ENCODE measurements around the gene CAMK2B. TPM values are rescaled to one million over a fixed set of nuclear protein-coding genes. Genes with fewer than 3 reads are reported as not detected.

CAMK2B gene
- total RNA-seq, 1 experiment from 2014 or later, result 0.31 TPM

DNA sequence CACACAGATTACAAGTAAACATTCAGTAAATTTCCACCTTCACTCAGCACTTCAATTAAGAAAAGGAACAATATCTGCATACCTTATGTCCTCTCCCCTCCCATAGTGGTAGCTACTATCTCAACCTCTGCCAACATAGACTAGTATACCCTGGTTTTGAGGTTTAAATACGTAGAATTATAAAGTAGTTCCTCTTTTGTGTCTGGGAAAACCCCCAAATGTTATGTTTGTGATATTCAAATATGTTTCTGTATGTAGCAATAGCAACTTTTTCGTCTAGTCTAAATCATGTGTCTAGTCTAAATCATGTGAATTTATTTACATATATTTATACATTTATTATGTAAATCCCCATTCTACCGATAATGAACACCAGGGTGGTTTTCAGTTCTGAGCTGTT, 13.2 kb upstream of the CAMK2B start:
- Histone ChIP-seq H3K36me3 (replicated peaks; ENCODE audit: control insufficient read depth, insufficient read depth, low read length) (no peaks in the 10 kb centered on the region), H3K27me3 (ENCODE audit: control insufficient read depth, insufficient read depth, low read length) (no peaks in the 10 kb centered on the region), H3K4me3 (ENCODE audit: insufficient read depth, low read depth, low read length) (no peak overlapping the region)
- no peak for DNase-seq

DNA sequence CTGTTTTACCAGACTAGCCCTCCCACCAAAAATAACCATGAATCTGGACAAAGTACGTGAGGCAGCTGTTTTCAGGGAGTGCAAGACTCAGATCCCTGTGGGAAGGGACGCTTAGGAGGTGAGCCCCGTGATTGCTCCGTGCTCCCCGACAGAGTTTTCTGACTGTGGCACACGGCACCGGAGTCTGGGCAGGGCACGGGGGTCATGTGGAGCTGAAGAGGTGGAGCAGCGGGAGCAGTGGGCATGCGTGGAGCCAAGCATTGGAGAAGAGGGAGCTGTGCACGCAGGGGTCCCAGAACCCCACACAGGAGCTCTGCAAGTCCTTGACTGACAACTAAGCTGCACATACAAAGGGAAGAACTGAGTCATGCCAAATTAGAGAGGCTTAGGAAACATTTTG, 11.1 kb upstream of the CAMK2B start:
- no peak for DNase-seq
- no peaks in the 10 kb centered on the region for H3K36me3 ChIP-seq (replicated peaks; ENCODE audit: control insufficient read depth, insufficient read depth, low read length)
- H3K27me3 ChIP-seq (ENCODE audit: control insufficient read depth, insufficient read depth, low read length), result no peaks in the 10 kb centered on the region
- H3K4me3 ChIP-seq (ENCODE audit: insufficient read depth, low read depth, low read length), result no peak overlapping the region

DNA sequence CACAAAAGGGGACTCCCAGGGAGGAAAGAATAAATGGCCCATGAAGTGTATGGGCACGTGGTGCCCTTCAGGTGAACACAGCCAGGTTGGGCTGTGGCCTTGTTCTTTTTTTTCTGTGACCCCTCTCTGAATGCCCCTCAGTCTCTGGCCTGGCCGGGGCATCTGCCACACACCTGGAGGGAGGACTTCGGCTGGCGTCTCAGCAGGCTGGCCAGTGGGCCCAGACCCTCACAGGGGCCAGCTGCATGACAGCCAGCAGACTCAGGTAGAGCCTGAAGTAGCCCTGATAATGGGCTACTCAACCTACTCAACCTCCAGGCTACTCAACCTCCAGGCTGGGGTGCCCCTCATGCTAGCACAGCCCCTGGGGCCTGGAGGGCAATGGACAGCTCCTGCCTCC, 9.8 kb upstream of the CAMK2B start:
- no peak for DNase-seq
- H3K36me3 ChIP-seq (replicated peaks; ENCODE audit: control insufficient read depth, insufficient read depth, low read length), result no peaks in the 10 kb centered on the region
- H3K27me3 ChIP-seq (ENCODE audit: control insufficient read depth, insufficient read depth, low read length), result no peaks in the 10 kb centered on the region
- H3K4me3 ChIP-seq (ENCODE audit: insufficient read depth, low read depth, low read length), result no peak overlapping the region

DNA sequence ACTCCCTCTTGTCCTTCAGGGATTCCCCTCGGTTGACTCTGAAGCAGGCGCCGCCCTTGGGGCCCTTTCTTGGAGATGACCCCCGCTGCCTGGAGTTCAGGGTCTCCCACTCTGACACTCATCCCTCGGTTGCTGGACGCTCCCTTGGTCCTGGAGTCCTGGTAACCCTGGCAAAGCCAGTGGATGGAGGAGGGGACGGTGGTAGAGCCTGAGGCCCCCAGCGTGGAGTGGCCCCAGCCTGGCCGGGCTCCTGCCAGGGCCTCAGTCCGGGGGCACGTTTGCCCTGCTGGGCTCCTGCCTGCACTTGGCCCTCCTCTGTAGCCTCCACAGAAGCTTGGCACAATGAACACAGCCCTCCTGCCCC, 9.3 kb upstream of the CAMK2B start:
- H3K36me3 ChIP-seq (replicated peaks; ENCODE audit: control insufficient read depth, insufficient read depth, low read length), result no peaks in the 10 kb centered on the region
- DNase-seq, result no peak
- H3K27me3 ChIP-seq (ENCODE audit: control insufficient read depth, insufficient read depth, low read length), result no peaks in the 10 kb centered on the region
- no peak overlapping the region for H3K4me3 ChIP-seq (ENCODE audit: insufficient read depth, low read depth, low read length)

DNA sequence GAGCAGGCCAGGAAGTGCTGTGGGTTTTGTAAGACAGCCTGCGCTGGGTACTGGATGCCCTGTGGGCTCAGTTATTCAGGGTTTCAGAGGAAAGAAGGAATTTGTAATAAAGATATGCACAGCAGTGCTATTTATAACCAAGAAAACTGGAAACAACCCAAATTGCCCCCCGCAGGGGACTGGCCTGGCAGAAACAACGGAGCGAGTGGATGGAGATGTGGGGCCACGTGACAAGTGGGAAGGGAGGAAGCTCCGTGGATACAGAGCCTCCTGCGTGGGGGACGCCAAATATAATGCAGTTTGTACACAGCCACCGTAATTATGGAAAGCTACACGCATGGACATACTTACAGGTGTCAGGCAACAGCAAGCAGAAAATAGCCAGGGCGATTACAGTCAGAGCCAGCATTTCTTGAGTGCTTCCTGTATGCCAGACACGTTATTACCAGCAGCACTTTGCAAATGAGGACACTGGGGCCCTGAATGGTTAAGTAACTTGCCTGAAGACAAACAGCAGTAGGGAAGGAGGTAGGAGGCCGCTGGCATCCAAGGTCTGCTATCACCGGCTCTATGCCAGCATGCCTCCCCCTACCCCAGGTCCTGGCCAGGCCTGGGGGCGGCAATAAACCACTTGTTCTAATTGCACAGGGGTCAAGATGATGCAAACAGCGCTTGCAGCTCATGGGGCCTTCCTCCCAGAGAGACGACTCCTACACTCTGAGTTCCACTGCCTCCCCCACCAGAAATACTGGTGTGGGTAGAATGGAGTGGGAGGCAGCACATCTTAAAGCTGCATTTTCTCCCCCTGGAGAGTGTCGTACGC, 8.7 kb upstream of the CAMK2B start:
- no peaks in the 10 kb centered on the region for H3K27me3 ChIP-seq (ENCODE audit: control insufficient read depth, insufficient read depth, low read length)
- H3K4me3 ChIP-seq (ENCODE audit: insufficient read depth, low read depth, low read length), result no peak overlapping the region
- DNase-seq, result no peak
- H3K36me3 ChIP-seq (replicated peaks; ENCODE audit: control insufficient read depth, insufficient read depth, low read length), result no peaks in the 10 kb centered on the region

DNA sequence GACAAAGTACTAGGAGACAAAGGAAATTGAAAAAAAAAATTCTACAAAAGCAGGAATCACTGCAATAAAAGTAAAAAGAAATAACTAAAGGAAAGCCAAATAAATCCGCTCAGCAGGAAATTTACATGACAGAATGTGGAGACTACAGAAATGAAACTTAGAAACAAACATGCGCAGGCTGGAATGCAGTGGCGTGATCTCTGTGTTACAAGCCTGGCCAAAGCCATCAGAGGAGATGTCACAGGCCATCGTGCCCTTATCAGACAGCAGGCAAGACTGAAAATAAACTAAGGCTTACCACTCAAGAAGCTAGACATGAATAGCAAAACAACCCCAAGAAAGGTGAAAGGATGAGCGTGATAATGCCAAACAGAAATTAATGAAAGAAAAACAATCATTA, 6.3 kb upstream of the CAMK2B start:
- no peak for DNase-seq
- Histone ChIP-seq H3K36me3 (replicated peaks; ENCODE audit: control insufficient read depth, insufficient read depth, low read length) (no peaks in the 10 kb centered on the region), H3K4me3 (ENCODE audit: insufficient read depth, low read depth, low read length) (no peak overlapping the region), H3K27me3 (ENCODE audit: control insufficient read depth, insufficient read depth, low read length) (peaks cover 8% of the 10 kb centered on the region)

DNA sequence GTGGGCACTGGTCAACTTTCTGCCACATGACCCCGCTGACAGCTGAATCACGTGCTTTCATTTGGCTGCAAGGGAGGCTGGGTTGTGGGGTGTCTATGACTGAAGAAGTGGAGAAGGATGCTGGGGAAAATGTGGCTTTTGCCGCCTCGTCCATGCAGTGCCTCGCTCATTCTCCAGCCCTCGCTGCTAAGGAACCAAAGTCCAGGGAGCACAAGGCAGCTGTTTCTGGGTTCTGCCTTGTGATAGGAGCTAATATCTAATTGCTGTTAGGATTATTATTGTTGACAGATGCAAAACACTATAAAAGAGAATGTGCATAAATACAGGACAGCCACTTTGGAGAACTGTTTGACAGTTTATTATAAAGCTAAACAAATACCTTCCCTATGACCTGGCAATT, 4.9 kb upstream of the CAMK2B start:
- Histone ChIP-seq H3K36me3 (replicated peaks; ENCODE audit: control insufficient read depth, insufficient read depth, low read length) (no peaks in the 10 kb centered on the region), H3K27me3 (ENCODE audit: control insufficient read depth, insufficient read depth, low read length) (peaks cover 21% of the 10 kb centered on the region), H3K4me3 (ENCODE audit: insufficient read depth, low read depth, low read length) (no peak overlapping the region)
- DNase-seq, result no peak

DNA sequence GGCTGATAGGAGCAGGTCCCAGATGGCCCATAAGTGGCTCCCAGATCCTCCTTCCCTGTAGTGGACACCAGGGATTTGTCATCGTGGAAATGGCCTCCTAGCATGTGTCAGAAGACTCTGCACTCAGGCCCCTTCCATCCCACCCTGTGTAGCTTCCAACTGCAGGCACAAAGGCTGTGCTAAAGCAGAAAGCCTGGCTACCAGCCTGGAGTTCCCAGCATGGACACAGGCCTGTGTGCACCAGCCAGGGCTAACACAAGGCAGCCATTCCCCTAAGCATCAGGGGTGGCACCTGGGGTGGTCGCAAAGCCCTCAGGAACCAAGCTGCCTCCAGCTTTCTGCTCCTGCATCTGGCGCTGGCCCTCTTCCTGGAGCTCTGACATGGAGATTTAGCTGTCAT, 4.5 kb upstream of the CAMK2B start:
- H3K27me3 ChIP-seq (ENCODE audit: control insufficient read depth, insufficient read depth, low read length), result peaks cover 24% of the 10 kb centered on the region
- DNase-seq, result no peak
- no peaks in the 10 kb centered on the region for H3K36me3 ChIP-seq (replicated peaks; ENCODE audit: control insufficient read depth, insufficient read depth, low read length)
- H3K4me3 ChIP-seq (ENCODE audit: insufficient read depth, low read depth, low read length), result no peak overlapping the region

DNA sequence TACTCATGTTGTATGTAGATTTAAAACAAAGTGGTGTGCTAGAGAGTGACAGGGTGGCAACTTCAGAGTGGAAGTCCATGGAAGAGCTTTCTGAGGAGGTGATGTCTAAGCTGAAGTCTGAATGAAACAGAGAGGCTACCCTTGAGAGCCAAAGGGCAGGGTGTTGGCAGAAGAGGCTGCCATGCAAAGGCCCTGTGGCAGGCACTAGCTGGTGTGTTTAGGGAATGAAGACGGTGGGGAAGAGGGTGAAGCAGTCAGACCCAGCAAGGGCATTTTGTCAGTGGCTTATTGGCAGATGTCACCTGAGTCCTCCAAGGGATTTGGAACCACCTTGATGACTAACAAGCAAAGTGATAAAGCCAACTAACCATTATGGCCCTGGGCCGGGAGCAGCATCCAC, 3.7 kb upstream of the CAMK2B start:
- H3K36me3 ChIP-seq (replicated peaks; ENCODE audit: control insufficient read depth, insufficient read depth, low read length), result no peaks in the 10 kb centered on the region
- peaks cover 32% of the 10 kb centered on the region for H3K27me3 ChIP-seq (ENCODE audit: control insufficient read depth, insufficient read depth, low read length)
- DNase-seq, result no peak
- H3K4me3 ChIP-seq (ENCODE audit: insufficient read depth, low read depth, low read length), result no peak overlapping the region

DNA sequence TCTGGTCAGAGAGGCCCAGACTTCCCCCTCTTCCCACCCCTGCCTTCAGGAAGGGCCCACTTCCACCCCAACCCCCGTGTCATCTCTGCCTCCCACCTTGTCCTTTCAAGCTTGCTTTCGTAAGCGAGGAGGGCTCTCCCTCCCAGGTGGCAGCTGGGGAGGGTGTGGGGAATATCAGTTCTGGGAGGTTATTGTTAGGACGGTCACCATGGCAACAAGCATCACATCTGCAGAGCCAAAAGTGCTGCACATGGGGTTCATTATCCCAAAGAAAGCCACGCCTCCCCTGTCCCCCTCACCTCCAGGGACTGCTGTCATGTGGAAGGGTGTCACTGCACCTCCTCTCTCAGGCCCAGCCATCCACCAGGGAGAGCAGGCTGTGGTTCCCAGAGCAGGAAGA, 2.6 kb upstream of the CAMK2B start:
- Histone ChIP-seq H3K4me3 (ENCODE audit: insufficient read depth, low read depth, low read length) (no peak overlapping the region), H3K27me3 (ENCODE audit: control insufficient read depth, insufficient read depth, low read length) (peaks cover 43% of the 10 kb centered on the region), H3K36me3 (replicated peaks; ENCODE audit: control insufficient read depth, insufficient read depth, low read length) (no peaks in the 10 kb centered on the region)
- DNase-seq, result no peak

DNA sequence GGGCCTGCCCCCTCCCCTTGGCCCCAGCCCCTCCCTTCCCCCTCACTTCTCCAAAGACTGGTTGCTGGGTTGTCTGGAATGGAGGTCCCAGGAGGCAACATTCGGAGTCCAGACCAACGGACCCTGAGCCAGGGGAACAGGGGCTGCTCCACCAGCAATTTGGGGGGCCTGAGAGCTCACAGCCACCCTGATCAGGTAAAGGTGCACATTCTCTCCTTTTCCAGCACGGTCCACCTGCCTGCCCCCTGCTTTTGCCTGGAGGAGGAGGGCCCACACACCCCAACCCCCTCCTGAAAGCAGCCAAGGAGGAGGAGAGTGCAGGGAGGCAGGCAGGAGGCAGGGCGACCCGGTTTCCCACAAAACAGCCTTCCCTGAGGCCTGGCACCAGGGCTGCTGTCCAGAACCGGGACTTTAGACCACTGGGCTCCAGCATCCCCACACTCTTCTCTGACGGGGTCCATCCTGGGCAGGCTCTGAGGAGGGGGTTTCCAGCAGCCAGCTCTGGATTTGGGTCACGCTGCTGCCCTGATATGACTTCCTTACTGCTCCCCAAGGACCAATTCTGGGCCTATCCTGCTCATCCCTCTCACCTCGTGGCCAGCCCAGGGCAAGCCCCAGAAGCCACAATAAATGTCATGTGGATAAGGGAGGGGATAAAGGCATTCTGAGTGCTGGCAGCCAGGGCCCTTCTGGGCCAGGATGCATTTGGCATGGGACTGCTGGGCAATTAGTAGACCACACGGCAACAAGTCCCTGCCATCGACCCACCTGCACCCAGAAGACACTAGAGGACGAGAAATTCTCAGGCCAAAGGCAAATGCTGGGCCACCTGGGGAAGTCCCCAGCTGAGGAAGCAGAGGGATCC, 1.1 kb upstream of the CAMK2B start:
- Histone ChIP-seq H3K27me3 (ENCODE audit: control insufficient read depth, insufficient read depth, low read length) (peaks cover 47% of the 10 kb centered on the region), H3K4me3 (ENCODE audit: insufficient read depth, low read depth, low read length) (no peak overlapping the region), H3K36me3 (replicated peaks; ENCODE audit: control insufficient read depth, insufficient read depth, low read length) (no peaks in the 10 kb centered on the region)
- no peak for DNase-seq

DNA sequence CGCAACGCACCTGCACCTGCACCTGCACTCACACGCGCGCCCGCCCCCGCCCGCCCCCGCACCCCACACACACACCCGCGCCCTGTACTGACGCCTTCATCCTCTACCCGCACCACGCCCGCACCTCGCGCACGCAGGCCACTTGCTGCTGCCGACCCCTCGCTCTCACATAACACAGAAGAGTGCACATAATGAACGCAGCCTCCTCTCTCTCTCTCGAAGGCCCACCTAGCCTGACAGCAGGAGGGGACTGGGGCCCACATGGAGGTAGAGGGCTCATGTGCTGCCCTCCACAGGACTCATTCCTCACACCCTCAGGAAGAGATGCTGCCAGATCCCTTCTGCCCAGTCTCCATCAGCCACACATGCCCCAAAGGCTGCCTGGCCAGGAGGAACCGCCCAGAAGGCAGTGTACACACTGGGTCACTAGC, 432 bp upstream of the CAMK2B start:
- peak overlapping the region; percentile 10 for H3K4me3 ChIP-seq (ENCODE audit: insufficient read depth, low read depth, low read length)
- H3K36me3 ChIP-seq (replicated peaks; ENCODE audit: control insufficient read depth, insufficient read depth, low read length), result no peaks in the 10 kb centered on the region
- peaks cover 48% of the 10 kb centered on the region for H3K27me3 ChIP-seq (ENCODE audit: control insufficient read depth, insufficient read depth, low read length)
- peak; percentile 81 for DNase-seq

DNA sequence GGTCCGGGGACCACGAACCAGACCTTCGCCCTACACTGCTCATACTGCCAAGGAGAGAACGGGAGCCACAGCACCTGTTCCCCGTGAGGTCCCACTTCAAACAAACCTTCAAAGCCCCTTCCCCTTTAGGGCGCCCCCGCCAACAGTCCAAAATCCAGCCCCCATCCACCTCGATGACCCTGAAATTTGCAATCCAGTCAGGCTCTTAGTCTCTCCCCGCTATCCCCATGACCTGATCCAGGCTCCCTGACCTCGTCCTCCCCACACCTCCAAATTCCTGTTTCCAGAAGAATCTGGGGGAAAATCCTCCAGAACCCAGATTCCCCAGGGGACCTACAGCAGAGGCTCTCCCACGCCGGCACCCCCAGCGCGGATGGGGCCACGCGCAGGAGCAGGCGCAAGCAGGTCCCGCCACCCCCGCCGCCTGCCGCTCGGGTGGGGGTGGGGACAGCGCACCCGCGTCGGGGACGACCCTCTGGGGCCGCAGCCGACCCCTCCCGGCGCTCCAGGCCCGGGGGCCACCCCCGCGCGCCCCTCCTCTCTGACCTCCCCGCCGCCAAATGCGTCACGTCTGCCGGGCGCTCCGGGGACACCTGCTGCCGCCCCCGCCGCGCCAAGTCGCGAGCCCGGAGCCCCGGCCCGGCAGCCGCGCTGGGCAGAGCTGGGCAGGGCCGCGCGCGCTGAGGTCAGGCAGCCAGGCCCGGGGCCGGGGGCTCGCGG, 753 bp downstream of the CAMK2B start:
- peak; percentile 77 for DNase-seq
- H3K4me3 ChIP-seq (ENCODE audit: insufficient read depth, low read depth, low read length), result no peak overlapping the region
- no peaks in the 10 kb centered on the region for H3K36me3 ChIP-seq (replicated peaks; ENCODE audit: control insufficient read depth, insufficient read depth, low read length)
- peaks cover 49% of the 10 kb centered on the region for H3K27me3 ChIP-seq (ENCODE audit: control insufficient read depth, insufficient read depth, low read length)

DNA sequence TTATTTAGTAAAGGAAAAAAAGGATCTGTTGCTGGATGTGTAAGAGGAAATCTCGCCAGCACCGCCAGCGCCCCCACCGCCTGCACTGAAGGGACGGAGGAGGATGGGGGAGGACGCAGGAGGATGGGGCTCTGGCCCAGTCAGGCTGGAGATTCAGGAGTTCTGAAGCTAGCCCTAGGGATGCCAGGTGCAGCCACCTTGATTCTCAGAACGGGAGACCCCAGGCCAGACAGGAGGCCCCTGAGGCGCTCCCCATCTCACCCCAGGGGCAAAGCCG, 1.3 kb downstream of the CAMK2B start:
- H3K4me3 ChIP-seq (ENCODE audit: insufficient read depth, low read depth, low read length), result no peak overlapping the region
- H3K27me3 ChIP-seq (ENCODE audit: control insufficient read depth, insufficient read depth, low read length), result peaks cover 49% of the 10 kb centered on the region
- no peaks in the 10 kb centered on the region for H3K36me3 ChIP-seq (replicated peaks; ENCODE audit: control insufficient read depth, insufficient read depth, low read length)
- DNase-seq, result peak; percentile 74

Measured in H7 (cell line).